Measurements from ENCODE around the gene MLLT10. TPM values are rescaled to one million over a fixed set of nuclear protein-coding genes. Genes with fewer than 3 reads are reported as not detected.
A peak's percentile ranks its signal among the peaks of the same experiment; 100 is the strongest.
"Not testable (repeated sequence)": the region's sequence is repeated elsewhere in the genome, so short reads cannot be mapped to it uniquely, and the experiment has no call there.

The MLLT10 gene
- total and polyA plus RNA-seq, 8 donors = 39.9 to 55.2 (median 49.2) TPM

DNA sequence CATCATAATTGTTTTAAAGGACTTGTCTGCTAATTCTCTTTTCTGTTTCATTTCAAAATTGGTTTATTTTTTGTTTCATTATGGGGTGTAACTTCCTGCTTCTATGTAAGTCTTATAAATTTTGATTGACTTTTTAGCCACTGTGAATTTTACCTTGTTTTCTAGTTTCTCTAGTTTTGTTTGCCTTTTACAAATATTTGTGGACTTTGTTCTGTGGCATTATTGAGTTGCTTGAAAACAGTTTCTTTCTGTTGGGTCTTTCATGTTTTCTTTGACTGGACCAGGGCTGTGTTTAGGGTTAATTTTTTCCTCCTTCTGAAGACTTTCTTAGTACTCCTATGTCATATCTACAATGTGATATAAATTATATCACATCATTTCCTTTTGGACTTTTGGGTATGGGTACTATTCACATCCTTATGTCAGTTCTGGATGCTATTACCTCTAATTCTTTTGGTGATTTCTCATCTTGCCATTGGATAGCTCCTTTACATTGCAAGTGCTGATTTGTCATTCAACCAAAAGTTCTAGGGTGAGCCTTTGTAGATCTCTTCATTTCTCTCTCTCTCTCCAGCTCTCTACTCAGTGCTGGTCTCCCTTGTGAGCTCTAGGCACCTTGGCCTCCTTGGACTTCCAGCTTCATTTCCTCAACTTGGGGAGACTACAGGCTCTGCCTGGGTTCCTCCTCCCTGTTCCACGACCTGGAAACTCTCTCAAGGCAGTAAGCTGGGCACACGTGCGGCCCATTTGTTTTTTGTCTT is 36.9 kb downstream of the MLLT10 start:
- no peaks in the 10 kb centered on the region for H3K9me3 ChIP-seq
- DNase-seq (no peak), ATAC-seq (no peak)
- no peak overlapping the region for H3K4me3 ChIP-seq
- no peaks in the 10 kb centered on the region for H3K27me3 ChIP-seq
- H3K4me1 ChIP-seq = peaks cover 3 to 14% of the 10 kb centered on the region in 2 donors
- TF ChIP-seq, protein P1, sequence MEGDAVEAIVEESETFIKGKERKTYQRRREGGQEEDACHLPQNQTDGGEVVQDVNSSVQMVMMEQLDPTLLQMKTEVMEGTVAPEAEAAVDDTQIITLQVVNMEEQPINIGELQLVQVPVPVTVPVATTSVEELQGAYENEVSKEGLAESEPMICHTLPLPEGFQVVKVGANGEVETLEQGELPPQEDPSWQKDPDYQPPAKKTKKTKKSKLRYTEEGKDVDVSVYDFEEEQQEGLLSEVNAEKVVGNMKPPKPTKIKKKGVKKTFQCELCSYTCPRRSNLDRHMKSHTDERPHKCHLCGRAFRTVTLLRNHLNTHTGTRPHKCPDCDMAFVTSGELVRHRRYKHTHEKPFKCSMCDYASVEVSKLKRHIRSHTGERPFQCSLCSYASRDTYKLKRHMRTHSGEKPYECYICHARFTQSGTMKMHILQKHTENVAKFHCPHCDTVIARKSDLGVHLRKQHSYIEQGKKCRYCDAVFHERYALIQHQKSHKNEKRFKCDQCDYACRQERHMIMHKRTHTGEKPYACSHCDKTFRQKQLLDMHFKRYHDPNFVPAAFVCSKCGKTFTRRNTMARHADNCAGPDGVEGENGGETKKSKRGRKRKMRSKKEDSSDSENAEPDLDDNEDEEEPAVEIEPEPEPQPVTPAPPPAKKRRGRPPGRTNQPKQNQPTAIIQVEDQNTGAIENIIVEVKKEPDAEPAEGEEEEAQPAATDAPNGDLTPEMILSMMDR (IDR thresholded peaks at IDR 0.05) = no peak
- peaks cover 0 to 13% of the 10 kb centered on the region in 2 donors for H3K36me3 ChIP-seq
- no peak overlapping the region for H3K27ac ChIP-seq
- intact Hi-C loops (cut with DNase I) = no loop called here

DNA sequence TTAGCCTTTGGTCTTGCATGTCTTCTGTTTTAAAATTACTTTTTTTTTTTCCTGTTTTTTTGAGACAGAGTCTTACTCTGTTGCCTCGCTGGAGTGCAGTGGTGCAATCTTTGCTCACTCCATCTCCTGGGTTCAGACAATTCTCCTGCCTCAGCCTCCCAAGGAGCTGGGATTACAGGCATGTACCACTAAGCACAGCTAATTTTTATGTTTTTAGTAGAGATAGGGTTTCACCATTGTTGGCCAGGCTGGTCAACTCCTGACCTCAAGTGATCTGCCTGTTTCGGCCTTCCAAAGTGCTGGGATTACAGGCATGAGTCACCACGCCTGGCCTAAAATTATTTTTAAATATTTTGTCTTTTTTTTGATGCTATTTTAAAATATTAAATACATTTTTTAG is 38.5 kb downstream of the MLLT10 start:
- Histone ChIP-seq H3K4me1 (peaks cover 3 to 14% of the 10 kb centered on the region in 2 donors), H3K27me3 (no peaks in the 10 kb centered on the region), H3K9me3 (no peaks in the 10 kb centered on the region), H3K4me3 (no peak overlapping the region), H3K36me3 (peaks cover 0 to 13% of the 10 kb centered on the region in 2 donors), H3K27ac (no peak overlapping the region)
- TF ChIP-seq, protein P1 (IDR thresholded peaks at IDR 0.05) = no peak
- intact Hi-C loops (cut with DNase I) = no loop called here
- DNase-seq (no peak), ATAC-seq (peak; percentile 41)

GRCh38 chr10:21574514-21574913 is 40.5 kb downstream of the MLLT10 start:
- intact Hi-C loops (cut with DNase I); H3K9me3 ChIP-seq: not testable (repeated sequence)

DNA sequence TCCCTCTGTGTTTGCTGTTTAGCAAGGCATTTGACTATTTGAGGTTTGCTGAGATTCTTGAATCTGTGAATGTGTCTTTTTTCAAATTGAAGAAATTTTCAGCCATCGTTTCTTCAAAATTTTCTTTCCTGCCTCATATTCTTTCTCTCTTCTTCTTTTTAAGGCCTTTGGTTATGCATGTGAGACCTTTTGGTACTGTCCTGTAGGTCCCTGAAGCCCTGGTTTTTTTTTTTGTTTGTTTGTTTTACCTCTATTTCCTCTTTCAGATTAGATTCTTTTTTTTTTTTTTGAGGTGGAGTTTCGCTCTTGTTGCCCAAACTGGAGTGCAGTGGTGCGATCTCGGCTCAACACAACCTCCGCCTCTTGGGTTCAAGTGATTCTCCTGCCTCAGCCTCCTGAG is 45.3 kb downstream of the MLLT10 start:
- H3K27me3 ChIP-seq = no peaks in the 10 kb centered on the region
- H3K9me3 ChIP-seq = no peaks in the 10 kb centered on the region
- H3K27ac ChIP-seq = no peak overlapping the region
- H3K4me1 ChIP-seq = peaks cover 0 to 7% of the 10 kb centered on the region in 2 donors
- H3K4me3 ChIP-seq = no peak overlapping the region
- intact Hi-C loops (cut with DNase I) = no loop called here
- peaks cover 0 to 8% of the 10 kb centered on the region in 2 donors for H3K36me3 ChIP-seq
- ATAC-seq (no peak), DNase-seq (no peak)
- TF ChIP-seq, protein P1 (IDR thresholded peaks at IDR 0.05) = no peak

More at GRCh38 chr10:21574514-21574913, 40.5 kb downstream of the MLLT10 start:
- not testable (repeated sequence) for H3K27ac ChIP-seq, DNase-seq, H3K27me3 ChIP-seq, ATAC-seq, H3K4me3 ChIP-seq
- Histone ChIP-seq H3K36me3 (peaks cover 0 to 10% of the 10 kb centered on the region in 2 donors), H3K4me1 (peaks cover 3 to 19% of the 10 kb centered on the region in 2 donors)

GRCh38 chr10:21581421-21581834 is 47.4 kb downstream of the MLLT10 start:
- H3K9me3 ChIP-seq; intact Hi-C loops (cut with DNase I); DNase-seq; H3K4me3 ChIP-seq; H3K27ac ChIP-seq; H3K27me3 ChIP-seq; H3K4me1 ChIP-seq: not testable (repeated sequence)
- ATAC-seq = peak; percentile 26
- peaks cover 0 to 16% of the 10 kb centered on the region in 2 donors for H3K36me3 ChIP-seq

- TF ChIP-seq, protein P1 (IDR thresholded peaks at IDR 0.05) = no peak
- no peaks in the 10 kb centered on the region for H3K27me3 ChIP-seq
- H3K36me3 ChIP-seq = peaks cover 0 to 41% of the 10 kb centered on the region in 2 donors
- ATAC-seq (no peak), DNase-seq (no peak)
- no peaks in the 10 kb centered on the region for H3K9me3 ChIP-seq
- H3K4me3 ChIP-seq = no peak overlapping the region
- H3K4me1 ChIP-seq = no peaks in the 10 kb centered on the region
- H3K27ac ChIP-seq = no peak overlapping the region
- intact Hi-C loops (cut with DNase I) = no loop called here
These were observed 51.0 kb downstream of the MLLT10 start for GRCh38 chr10:21584834-21585530.
